ENCODE measurements around the gene CCDC7.
"Not testable (repeated sequence)": the region's sequence is repeated elsewhere in the genome, so short reads cannot be mapped to it uniquely, and the experiment has no call there.

The CCDC7 gene

DNA sequence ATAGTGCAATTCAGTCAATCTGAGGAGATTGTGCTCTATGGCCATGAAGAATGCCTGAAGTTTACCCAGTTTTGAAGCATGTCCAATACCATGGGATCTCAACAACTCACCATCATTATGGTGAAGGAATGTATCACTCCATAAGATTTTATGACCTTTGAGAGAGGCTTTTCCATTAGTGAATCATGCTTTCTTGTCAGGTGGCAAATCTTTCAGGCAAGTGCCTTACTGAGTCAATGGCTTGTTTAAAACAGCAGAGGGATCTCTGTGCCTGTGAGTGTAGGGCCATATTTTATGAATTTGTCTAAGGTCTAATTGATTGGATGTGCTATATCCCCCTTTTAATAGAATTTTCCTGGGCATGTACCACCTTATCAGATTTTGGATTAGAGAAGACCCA, 131.5 kb downstream of the CCDC7 start:
- Histone ChIP-seq H3K18ac (ENCODE audit: low read length) (no peak overlapping the region), H3K36me3 (ENCODE audit: control insufficient read depth in 1 of 2, insufficient read depth in 2 of 2, low read length in 2 of 2) (no peaks in the 10 kb centered on the region), H3K27ac (ENCODE audit: low read depth, low read length) (no peak overlapping the region), H2BK12ac (ENCODE audit: low read length) (no peak overlapping the region), H4K8ac (ENCODE audit: low read depth, low read length) (no peak overlapping the region), H3K79me1 (ENCODE audit: low read length) (no peaks in the 10 kb centered on the region), H3K4me3 (ENCODE audit: low read depth, low read length) (no peak overlapping the region), H2BK120ac (ENCODE audit: insufficient read depth, low read length, poor library complexity) (no peak overlapping the region), H3K4me2 (ENCODE audit: low read length) (no peak overlapping the region), H3K4ac (ENCODE audit: low read depth, low read length) (no peak overlapping the region), H3K9ac (ENCODE audit: low read length) (no peak overlapping the region), H4K91ac (ENCODE audit: low read depth, low read length) (no peak overlapping the region), H2AK5ac (ENCODE audit: low read length) (no peak overlapping the region), H2BK5ac (ENCODE audit: low read depth, low read length, poor library complexity) (no peak overlapping the region), H4K12ac (ENCODE audit: low read depth, low read length) (no peak overlapping the region), H3K27me3 (ENCODE audit: insufficient read depth, low read length) (no peaks in the 10 kb centered on the region), H3K14ac (ENCODE audit: low read length) (no peak overlapping the region), H3K23ac (ENCODE audit: low read length) (no peak overlapping the region), H3K4me1 (ENCODE audit: control insufficient read depth in 1 of 2, insufficient read depth in 2 of 2, low read length in 2 of 2) (no peaks in the 10 kb centered on the region), H2AFZ (ENCODE audit: insufficient read depth, low read length, poor library complexity) (no peak overlapping the region), H3K9me3 (ENCODE audit: insufficient read depth, low read depth, low read length) (no peaks in the 10 kb centered on the region), H3K79me2 (ENCODE audit: control insufficient read depth, insufficient read depth, low read length, poor library complexity) (no peaks in the 10 kb centered on the region)
- no peak for DNase-seq

DNA sequence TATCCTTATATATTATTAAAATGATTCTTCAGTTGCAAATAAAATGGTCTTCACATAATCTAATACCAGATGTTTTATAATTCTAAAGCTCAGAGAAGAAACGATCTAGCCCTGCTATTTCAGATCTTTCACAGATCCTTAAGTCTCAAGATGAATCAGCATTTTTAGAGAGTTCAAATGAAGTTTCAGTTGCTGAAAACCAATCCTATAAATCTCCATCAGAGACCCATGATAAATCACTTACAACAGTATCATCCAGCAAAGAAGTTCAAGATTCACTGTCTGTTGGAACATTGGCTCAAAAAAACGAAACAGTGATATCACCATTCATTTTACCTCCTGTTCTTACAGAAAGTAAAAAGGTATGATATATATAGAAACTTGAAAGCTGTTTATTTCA, 137.0 kb downstream of the CCDC7 start:
- Histone ChIP-seq H2AFZ (ENCODE audit: insufficient read depth, low read length, poor library complexity) (no peak overlapping the region), H3K79me2 (ENCODE audit: control insufficient read depth, insufficient read depth, low read length, poor library complexity) (no peaks in the 10 kb centered on the region), H3K36me3 (ENCODE audit: control insufficient read depth in 1 of 2, insufficient read depth in 2 of 2, low read length in 2 of 2) (no peaks in the 10 kb centered on the region), H3K9ac (ENCODE audit: low read length) (no peak overlapping the region), H2AK5ac (ENCODE audit: low read length) (no peak overlapping the region), H3K23ac (ENCODE audit: low read length) (no peak overlapping the region), H3K79me1 (ENCODE audit: low read length) (no peaks in the 10 kb centered on the region), H4K91ac (ENCODE audit: low read depth, low read length) (no peak overlapping the region), H3K27ac (ENCODE audit: low read depth, low read length) (no peak overlapping the region), H2BK12ac (ENCODE audit: low read length) (no peak overlapping the region), H3K9me3 (ENCODE audit: insufficient read depth, low read depth, low read length) (no peaks in the 10 kb centered on the region), H4K12ac (ENCODE audit: low read depth, low read length) (no peak overlapping the region), H3K4me3 (ENCODE audit: low read depth, low read length) (no peak overlapping the region), H3K4me2 (ENCODE audit: low read length) (no peak overlapping the region), H4K8ac (ENCODE audit: low read depth, low read length) (no peak overlapping the region), H2BK120ac (ENCODE audit: insufficient read depth, low read length, poor library complexity) (no peak overlapping the region), H3K14ac (ENCODE audit: low read length) (no peak overlapping the region), H3K27me3 (ENCODE audit: insufficient read depth, low read length) (no peaks in the 10 kb centered on the region), H2BK5ac (ENCODE audit: low read depth, low read length, poor library complexity) (no peak overlapping the region), H3K18ac (ENCODE audit: low read length) (no peak overlapping the region), H3K4ac (ENCODE audit: low read depth, low read length) (no peak overlapping the region), H3K4me1 (ENCODE audit: control insufficient read depth in 1 of 2, insufficient read depth in 2 of 2, low read length in 2 of 2) (no peaks in the 10 kb centered on the region)
- WGBS (ENCODE audit: extremely low coverage, insufficient coverage, insufficient read length): no CpG with 5 or more reads among the region's 2 CpGs
- no peak for DNase-seq

DNA sequence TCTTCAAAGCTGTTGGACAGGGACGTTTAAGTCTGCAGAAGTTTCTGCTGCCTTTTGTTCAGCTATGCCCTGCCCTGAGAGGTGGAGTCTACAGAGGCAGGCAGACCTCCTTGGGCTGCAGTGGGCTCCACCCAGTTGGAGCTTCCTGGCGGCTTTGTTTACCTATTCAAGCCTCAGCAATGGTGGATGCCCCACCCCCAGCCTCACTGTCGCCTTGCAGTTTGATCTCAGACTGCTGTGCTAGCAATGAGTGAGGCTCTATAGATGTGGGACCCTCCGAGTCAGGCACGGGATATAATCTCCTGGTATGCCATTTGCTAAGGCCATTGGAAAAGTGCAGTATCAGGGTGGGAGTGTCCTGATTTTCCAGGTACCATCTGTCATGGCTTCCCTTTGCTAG, 152.1 kb downstream of the CCDC7 start:
- H3K4me2 ChIP-seq (ENCODE audit: low read length); H3K79me2 ChIP-seq (ENCODE audit: control insufficient read depth, insufficient read depth, low read length, poor library complexity); H3K23ac ChIP-seq (ENCODE audit: low read length); H3K9ac ChIP-seq (ENCODE audit: low read length); DNase-seq; H3K36me3 ChIP-seq (ENCODE audit: control insufficient read depth in 1 of 2, insufficient read depth in 2 of 2, low read length in 2 of 2); H4K91ac ChIP-seq (ENCODE audit: low read depth, low read length); H3K79me1 ChIP-seq (ENCODE audit: low read length); H3K4me1 ChIP-seq (ENCODE audit: control insufficient read depth in 1 of 2, insufficient read depth in 2 of 2, low read length in 2 of 2); H4K8ac ChIP-seq (ENCODE audit: low read depth, low read length); H2AK5ac ChIP-seq (ENCODE audit: low read length); H2BK12ac ChIP-seq (ENCODE audit: low read length); H4K12ac ChIP-seq (ENCODE audit: low read depth, low read length); H3K9me3 ChIP-seq (ENCODE audit: insufficient read depth, low read depth, low read length); H3K27me3 ChIP-seq (ENCODE audit: insufficient read depth, low read length); H3K27ac ChIP-seq (ENCODE audit: low read depth, low read length); H2BK5ac ChIP-seq (ENCODE audit: low read depth, low read length, poor library complexity); H3K4ac ChIP-seq (ENCODE audit: low read depth, low read length); H2AFZ ChIP-seq (ENCODE audit: insufficient read depth, low read length, poor library complexity); H3K18ac ChIP-seq (ENCODE audit: low read length); H3K4me3 ChIP-seq (ENCODE audit: low read depth, low read length); H3K14ac ChIP-seq (ENCODE audit: low read length); H2BK120ac ChIP-seq (ENCODE audit: insufficient read depth, low read length, poor library complexity): not testable (repeated sequence)
- WGBS (ENCODE audit: extremely low coverage, insufficient coverage, insufficient read length): no CpG with 5 or more reads among the region's 5 CpGs

DNA sequence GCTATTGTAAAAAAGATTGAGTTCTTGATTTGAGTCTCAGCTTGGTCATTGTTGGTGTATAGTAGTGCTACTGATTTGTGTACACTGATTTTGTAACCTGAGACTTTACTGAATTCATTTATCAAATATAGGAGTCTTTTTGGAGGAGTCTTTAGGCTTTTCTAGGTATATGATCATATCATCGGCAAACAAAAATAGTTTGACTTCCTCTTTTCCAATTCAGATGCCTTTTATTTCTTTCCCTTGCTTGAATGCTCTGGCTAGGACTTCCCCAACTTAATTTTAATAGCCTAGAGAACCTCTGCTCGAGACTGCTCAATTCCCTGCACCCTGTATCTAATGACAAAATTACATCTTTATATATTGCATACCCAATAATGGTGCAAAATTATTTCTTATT, 154.4 kb downstream of the CCDC7 start:
- DNase-seq: no peak
- Histone ChIP-seq H3K4me1 (ENCODE audit: control insufficient read depth in 1 of 2, insufficient read depth in 2 of 2, low read length in 2 of 2) (no peaks in the 10 kb centered on the region), H4K12ac (ENCODE audit: low read depth, low read length) (no peak overlapping the region), H3K18ac (ENCODE audit: low read length) (no peak overlapping the region), H3K4me2 (ENCODE audit: low read length) (no peak overlapping the region), H4K8ac (ENCODE audit: low read depth, low read length) (no peak overlapping the region), H3K23ac (ENCODE audit: low read length) (no peak overlapping the region), H2AK5ac (ENCODE audit: low read length) (no peak overlapping the region), H3K27me3 (ENCODE audit: insufficient read depth, low read length) (no peaks in the 10 kb centered on the region), H3K4ac (ENCODE audit: low read depth, low read length) (no peak overlapping the region), H3K36me3 (ENCODE audit: control insufficient read depth in 1 of 2, insufficient read depth in 2 of 2, low read length in 2 of 2) (no peaks in the 10 kb centered on the region), H3K27ac (ENCODE audit: low read depth, low read length) (no peak overlapping the region), H3K9ac (ENCODE audit: low read length) (no peak overlapping the region), H2BK12ac (ENCODE audit: low read length) (no peak overlapping the region), H2AFZ (ENCODE audit: insufficient read depth, low read length, poor library complexity) (no peak overlapping the region), H3K9me3 (ENCODE audit: insufficient read depth, low read depth, low read length) (peaks cover 2% of the 10 kb centered on the region), H2BK5ac (ENCODE audit: low read depth, low read length, poor library complexity) (no peak overlapping the region), H3K14ac (ENCODE audit: low read length) (no peak overlapping the region), H2BK120ac (ENCODE audit: insufficient read depth, low read length, poor library complexity) (no peak overlapping the region), H3K4me3 (ENCODE audit: low read depth, low read length) (no peak overlapping the region), H3K79me1 (ENCODE audit: low read length) (no peaks in the 10 kb centered on the region), H4K91ac (ENCODE audit: low read depth, low read length) (no peak overlapping the region), H3K79me2 (ENCODE audit: control insufficient read depth, insufficient read depth, low read length, poor library complexity) (no peaks in the 10 kb centered on the region)
- no CpG with 5 or more reads among the region's 2 CpGs for WGBS (ENCODE audit: extremely low coverage, insufficient coverage, insufficient read length)

DNA sequence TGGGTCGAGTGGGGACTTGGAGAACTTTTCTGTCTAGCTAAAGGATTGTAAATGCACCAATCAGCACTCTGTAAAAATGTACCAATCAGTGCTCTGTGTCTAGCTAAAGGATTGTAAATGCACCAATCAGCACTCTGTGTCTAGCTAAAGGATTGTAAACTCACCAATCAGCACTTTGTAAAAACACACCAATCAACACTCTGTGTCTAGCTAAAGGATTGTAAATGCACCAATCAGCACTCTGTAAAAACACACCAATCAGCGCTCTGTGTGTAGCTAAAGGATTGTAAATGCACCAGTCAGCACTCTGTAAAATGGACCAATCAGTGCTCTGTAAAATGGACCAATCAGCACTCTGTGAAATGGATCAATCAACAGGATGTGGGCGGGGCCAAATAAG, 155.6 kb downstream of the CCDC7 start:
- H4K91ac ChIP-seq (ENCODE audit: low read depth, low read length); H2BK5ac ChIP-seq (ENCODE audit: low read depth, low read length, poor library complexity); H2AFZ ChIP-seq (ENCODE audit: insufficient read depth, low read length, poor library complexity); H3K27ac ChIP-seq (ENCODE audit: low read depth, low read length); H3K79me2 ChIP-seq (ENCODE audit: control insufficient read depth, insufficient read depth, low read length, poor library complexity); H3K79me1 ChIP-seq (ENCODE audit: low read length); H3K9me3 ChIP-seq (ENCODE audit: insufficient read depth, low read depth, low read length); H3K18ac ChIP-seq (ENCODE audit: low read length); H3K4me2 ChIP-seq (ENCODE audit: low read length); H4K12ac ChIP-seq (ENCODE audit: low read depth, low read length); DNase-seq; H3K4me3 ChIP-seq (ENCODE audit: low read depth, low read length); H3K4ac ChIP-seq (ENCODE audit: low read depth, low read length); H3K4me1 ChIP-seq (ENCODE audit: control insufficient read depth in 1 of 2, insufficient read depth in 2 of 2, low read length in 2 of 2); H2AK5ac ChIP-seq (ENCODE audit: low read length); H3K23ac ChIP-seq (ENCODE audit: low read length); H2BK120ac ChIP-seq (ENCODE audit: insufficient read depth, low read length, poor library complexity); H3K36me3 ChIP-seq (ENCODE audit: control insufficient read depth in 1 of 2, insufficient read depth in 2 of 2, low read length in 2 of 2); H4K8ac ChIP-seq (ENCODE audit: low read depth, low read length); H3K14ac ChIP-seq (ENCODE audit: low read length); H3K27me3 ChIP-seq (ENCODE audit: insufficient read depth, low read length); H2BK12ac ChIP-seq (ENCODE audit: low read length); H3K9ac ChIP-seq (ENCODE audit: low read length): not testable (repeated sequence)
- WGBS (ENCODE audit: extremely low coverage, insufficient coverage, insufficient read length): no CpG with 5 or more reads among the region's 3 CpGs

All from trophoblast cell (in vitro differentiated cells and primary cell).